GM12801 (cell line): Measurements from ENCODE around the gene DEXI.

ENCODE experiments used
- CTCF ChIP-seq: IDR thresholded peaks from one replicate; pipeline ENCODE4 v1.5.1; 2011; ENCODE audit warnings: control low read depth; ENCODE audit not compliant: insufficient read length; ENCODE audit errors: extremely low read depth

The DEXI gene

DNA sequence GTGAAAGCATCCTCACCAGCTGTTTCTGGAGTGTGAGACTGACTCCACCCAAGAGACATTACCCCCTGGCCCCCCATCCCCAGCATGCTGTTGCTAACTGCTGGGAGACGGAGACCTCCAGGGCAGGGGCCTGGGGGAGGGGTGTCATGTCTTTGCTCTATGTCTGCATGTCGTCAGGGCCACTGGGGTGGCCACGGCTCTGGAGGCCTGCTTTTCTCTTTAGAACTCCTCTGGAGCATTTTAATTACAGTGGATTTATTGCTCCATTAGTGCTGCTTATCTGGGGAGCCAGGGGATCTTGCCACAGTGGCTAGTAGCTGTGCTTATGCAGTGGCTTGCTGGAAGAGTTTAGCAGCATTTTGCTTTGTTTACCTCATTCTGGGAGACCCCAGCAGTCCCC, 34.4 kb upstream of the DEXI start:
- no peak for TF ChIP-seq CTCF

DNA sequence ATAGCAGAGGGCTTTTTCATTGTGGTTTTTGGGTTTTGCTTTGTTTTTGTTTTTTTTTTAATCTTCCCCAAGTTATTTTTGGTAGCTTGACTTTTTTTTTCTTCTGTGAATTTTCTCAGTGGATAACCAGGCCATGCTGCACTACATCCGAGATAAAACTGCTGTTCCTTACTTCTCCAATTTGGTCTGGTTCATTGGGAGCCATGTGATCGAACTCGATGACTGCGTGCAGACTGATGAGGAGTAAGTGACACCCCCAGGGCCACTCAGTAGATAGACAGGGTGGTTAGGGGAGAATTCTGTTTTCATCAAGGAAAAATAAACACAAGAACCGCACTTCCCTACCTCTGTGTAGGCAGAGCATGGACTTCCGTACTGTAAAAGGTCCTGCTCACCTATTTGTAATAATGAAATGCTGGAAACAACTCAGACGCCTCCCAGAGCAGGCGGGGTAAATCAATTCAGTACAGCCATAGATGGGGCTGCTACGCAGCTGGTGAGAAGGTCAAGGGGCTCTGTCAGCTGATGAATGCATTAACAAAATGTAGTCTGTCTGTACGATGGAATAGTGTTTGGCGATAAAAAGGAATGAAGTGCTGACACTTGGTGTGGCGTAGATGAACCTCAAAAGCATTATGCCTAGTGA, 30.7 kb upstream of the DEXI start:
- no peak for TF ChIP-seq CTCF

- no peak for TF ChIP-seq CTCF
Measured at GRCh38 chr16:10972108-10972818, 30.0 kb upstream of the DEXI start.

- no peak for TF ChIP-seq CTCF
Measured at GRCh38 chr16:10971560-10971961, 29.3 kb upstream of the DEXI start.

DNA sequence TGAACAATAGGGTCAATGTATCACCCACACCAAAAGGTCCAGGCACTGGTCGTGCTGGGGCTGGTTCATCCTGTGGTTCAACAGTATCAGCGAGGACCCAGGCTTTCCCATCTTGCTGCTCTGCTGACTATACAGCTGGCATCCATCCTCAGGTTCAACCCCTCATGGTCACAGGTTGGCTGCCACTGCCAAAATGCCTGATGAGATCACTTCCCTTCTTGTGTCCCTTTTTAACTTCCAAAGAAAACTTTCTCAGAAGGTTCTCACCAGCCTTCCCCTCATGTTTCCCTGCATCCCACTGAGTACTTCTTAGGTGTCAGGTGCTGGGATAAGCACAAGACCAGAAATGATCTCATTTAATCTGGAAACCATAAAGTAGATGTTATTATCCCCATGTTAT, 27.8 kb upstream of the DEXI start:
- no peak for TF ChIP-seq CTCF

- TF ChIP-seq CTCF, result no peak
Measured at GRCh38 chr16:10969615-10970014, 27.3 kb upstream of the DEXI start.

- TF ChIP-seq CTCF, result no peak
Measured at GRCh38 chr16:10968498-10968897, 26.2 kb upstream of the DEXI start.
